DOHH2 (cell line): ENCODE measurements around the gene P4HA2.

Experiments
- CTCF ChIP-seq: fragments of 200-600 bp; sonication (generic); IDR thresholded peaks from one replicate; pipeline ENCODE4 v1.5.1; 2014; ENCODE audit warnings: antibody characterized with exemption, mild to moderate bottlenecking, low read depth, low read length; ENCODE audit not compliant: poor library complexity, severe bottlenecking
- EZH2phosphoT487 ChIP-seq: fragments of 200-600 bp; sonication (generic); IDR thresholded peaks from 2 replicates; pipeline ENCODE4 v1.6.1; 2017; ENCODE audit warnings: borderline replicate concordance, mild to moderate bottlenecking, antibody characterized with exemption, low read length, moderate library complexity, mixed read lengths

DNA sequence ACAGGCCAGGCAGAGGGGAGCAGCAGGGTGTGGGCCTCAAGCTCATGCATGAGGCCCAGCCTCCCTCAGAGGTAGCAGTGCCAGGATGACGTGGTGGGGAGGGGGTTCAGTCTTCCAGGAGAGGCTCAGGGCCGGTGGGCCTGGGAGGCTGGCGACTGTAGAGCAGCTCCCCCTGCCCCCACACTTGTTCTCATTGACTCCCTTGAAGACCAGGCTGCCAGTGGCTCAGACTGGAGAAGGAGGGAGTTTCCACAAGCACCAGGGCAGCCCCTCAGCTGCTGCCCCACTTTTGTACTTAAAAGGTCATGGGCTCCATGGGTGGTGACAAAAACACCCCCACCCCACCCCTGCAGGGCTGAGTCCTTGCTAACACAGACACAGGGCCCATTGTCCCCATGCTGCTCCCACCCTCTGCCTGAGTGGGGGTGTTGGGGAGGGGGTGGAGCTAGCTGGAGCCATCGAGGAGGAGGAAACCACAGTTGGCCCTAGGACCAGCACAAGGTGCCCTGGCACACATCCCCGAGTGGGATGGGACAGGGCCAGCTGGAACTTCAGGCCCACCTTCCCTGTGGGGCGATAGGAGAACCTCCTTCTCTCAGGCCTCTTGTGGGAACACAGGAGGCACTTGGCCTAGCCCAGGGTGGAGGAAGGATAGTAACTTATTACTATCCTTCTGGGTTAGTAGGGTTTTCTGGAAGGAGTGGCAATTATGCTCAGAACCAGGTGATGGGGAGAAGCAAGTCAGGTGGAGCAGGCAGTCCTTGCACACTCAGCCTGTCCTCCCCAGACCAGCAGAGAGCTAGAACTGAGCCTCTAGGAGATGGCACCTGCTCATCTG lies 40.5 kb upstream of the P4HA2 start:
- TF ChIP-seq CTCF (no peak), EZH2phosphoT487 (no peak)
